ENCODE results near the gene C9.
"Not testable (repeated sequence)": the region's sequence is repeated elsewhere in the genome, so short reads cannot be mapped to it uniquely, and the experiment has no call there.

C9 gene

GRCh38 chr5:39364367-39364766 is at the start of gene C9:
C9 (minus strand) TSS chr5:39364495; CDS start chr5:39364464, 31 bp downstream.
- no peak for DNase-seq

DNA sequence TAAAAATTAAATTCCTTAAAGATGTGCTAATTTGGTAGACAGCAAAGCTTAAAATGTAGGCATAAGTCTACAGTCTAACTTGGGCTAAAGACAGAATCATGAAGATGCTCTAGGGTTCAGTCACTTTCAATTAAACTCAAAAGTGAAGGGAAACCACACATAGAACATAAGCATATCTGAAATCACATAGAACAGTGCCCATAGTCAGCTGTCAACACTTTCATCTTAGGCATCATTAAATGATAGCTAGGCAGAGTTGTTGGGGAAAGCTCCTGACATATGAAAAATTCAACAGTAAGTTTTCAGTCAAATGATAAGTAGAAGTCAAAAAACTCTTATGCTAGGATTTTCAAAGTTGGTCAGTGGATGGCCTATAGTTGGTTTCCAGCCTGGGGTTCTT is 49.5 kb upstream of the C9 start:
- no peak for DNase-seq

DNA sequence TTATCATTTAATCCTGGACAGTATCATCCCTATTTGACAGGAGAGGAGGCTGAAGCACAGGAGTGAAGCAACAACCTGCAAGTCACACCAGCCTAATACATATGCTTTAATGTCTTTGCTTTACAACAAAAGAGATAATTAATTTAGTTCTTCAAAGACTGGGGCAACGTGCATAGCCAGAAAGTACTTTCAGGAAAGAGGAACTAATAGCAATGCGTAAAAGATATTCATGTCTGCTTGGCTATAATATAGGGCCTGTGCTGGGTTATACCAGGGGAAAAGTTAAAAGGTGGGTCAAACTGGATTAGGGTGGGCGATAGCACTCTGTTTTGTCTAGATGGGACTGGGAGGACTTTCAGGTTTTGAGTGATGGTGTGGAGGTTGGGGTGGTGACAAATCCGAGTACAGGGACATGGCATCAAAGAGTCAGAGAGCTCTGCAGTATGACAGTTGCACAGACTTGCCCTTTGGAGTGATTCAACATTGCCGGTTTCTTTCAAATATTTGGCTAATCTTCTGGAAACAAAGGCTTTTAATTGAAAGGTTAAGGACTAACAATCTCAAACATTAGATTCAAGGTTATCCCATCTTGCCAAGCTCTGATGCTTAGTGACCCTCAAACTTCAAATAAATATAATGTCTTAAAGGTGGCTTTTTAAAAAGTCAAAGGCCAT is 48.6 kb upstream of the C9 start:
- peak; percentile 15 for DNase-seq

DNA sequence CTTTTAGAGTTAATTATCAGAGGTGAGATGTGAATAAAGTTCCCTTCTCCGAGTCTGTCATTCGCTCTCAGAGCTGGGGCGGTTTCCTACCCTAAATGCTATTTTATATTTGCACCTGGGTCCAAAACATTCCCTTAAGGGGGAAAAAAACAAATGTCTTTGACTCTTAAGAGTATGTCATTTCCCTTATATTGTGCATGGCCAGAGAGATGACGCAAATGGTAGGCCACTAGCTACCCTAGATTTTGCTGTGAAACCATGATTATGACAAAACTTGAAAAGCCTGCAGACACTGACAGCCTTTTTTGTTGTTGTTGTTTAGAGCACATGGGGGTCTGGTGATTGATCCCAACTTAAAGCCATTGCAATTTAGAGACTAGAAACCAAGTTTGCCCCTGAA is 47.7 kb upstream of the C9 start:
- no peak for DNase-seq

GRCh38 chr5:39411061-39411460 is 46.8 kb upstream of the C9 start:
- DNase-seq, result no peak

GRCh38 chr5:39409033-39409432 is 44.7 kb upstream of the C9 start:
- DNase-seq, result no peak

DNA sequence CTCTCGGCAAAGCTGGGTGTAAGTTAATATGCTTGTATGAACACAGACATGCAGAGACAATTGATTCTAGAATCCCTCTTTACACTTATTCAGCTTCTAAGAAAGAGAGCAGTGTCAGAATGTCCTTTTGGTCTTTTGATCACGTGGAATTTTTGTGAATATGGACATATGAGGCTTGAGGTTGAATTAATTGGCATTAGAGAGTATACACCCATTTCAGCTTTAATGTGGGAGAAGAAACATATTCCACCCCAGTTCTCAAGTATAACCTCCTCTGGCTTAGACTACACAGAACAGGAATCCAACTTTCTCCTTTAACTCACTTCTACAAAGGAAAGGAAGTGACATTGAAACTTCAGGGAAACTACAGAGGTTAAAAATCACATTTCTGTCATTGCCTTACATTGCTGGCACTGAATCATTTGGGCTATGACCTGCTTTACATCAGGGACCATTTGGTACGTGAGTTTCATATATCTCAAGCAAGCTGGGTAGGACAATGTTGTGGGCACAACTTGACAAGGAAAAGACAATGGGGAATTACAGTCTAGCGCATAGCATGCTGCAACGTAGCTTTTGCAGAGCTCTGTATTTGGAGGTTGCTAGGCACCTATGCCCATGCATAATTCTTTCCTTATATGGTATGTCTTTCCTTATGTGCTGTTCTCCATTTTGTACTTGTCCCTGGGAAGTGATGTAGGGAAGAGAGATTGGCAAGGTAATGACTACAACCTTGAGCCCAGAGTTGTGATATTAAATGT is 41.0 kb upstream of the C9 start:
- DNase-seq, result no peak

DNA sequence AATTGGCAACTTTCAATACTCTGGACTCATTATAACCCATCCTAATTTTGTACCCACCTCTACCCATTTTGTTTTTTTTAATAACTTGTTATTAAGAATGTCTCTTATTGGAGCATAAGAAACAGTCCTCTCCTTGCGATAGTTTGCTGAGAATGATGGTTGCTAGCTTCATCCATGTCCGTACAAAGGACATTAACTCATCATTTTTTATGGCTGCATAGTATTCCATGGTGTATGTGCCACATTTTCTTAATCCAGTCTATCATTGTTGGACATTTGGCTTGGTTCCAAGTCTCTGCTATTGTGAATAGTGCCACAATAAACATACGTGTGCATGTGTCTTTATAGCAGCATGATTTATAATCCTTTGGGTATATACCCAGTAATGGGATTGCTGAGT is 39.5 kb upstream of the C9 start:
- DNase-seq, result not testable (repeated sequence)

DNA sequence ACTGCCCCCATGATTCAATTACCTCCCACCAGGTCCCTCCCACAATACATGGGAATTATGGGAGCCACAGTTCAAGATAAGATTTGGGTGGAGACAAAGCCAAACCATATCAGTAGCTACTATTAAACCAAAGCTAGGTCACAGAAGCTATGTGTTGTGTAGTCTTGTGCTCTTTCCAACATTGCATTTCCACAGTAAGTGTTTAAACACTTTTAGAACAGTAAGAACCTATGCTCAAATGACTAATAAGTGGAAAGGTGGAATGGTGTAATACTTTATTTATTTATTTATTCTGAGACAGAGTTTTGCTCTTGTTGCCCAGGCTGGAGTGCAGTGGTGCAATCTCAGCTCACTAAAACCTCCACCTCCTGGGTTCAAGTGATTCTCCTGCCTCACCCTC is 37.8 kb upstream of the C9 start:
- not testable (repeated sequence) for DNase-seq

DNA sequence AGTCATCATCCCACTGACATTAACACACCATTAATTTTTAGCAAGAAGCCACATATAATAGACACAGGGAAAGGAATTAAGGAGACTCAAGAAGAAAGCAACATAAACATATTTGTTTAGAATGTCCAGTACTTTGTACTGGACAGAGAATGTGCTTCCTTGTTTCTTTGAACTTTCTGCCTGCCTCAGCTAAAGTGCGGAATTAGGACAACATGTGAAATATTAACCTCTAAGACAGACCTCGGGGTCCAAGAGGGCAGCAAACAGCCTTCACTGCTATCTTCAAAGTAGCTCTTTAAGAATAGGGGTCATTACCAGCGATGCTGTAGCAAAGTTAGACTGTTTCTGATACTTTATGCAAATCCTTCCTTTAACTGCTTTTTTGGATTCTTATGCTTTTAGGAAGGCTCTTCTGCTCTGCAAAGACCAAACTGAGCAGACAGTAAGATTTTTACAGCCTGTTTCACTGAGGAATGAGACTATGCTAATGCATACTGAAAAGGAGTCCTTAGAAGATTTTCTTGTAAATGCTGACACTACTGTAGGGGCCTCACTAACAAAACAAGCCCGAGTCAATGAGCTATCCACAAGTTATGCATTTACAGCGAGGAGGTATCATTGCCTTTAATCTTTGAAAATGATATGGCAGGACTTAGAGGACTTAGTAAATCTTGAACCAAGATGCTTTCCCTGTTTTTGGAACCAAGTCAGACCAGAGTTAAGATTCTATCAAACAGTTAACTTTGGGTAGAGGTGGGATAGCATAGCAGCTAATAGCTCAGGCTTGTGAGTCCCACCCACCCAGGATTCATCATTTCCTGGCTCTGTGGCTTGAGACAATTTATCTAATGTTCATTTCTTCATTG is 36.7 kb upstream of the C9 start:
- no peak for DNase-seq

DNA sequence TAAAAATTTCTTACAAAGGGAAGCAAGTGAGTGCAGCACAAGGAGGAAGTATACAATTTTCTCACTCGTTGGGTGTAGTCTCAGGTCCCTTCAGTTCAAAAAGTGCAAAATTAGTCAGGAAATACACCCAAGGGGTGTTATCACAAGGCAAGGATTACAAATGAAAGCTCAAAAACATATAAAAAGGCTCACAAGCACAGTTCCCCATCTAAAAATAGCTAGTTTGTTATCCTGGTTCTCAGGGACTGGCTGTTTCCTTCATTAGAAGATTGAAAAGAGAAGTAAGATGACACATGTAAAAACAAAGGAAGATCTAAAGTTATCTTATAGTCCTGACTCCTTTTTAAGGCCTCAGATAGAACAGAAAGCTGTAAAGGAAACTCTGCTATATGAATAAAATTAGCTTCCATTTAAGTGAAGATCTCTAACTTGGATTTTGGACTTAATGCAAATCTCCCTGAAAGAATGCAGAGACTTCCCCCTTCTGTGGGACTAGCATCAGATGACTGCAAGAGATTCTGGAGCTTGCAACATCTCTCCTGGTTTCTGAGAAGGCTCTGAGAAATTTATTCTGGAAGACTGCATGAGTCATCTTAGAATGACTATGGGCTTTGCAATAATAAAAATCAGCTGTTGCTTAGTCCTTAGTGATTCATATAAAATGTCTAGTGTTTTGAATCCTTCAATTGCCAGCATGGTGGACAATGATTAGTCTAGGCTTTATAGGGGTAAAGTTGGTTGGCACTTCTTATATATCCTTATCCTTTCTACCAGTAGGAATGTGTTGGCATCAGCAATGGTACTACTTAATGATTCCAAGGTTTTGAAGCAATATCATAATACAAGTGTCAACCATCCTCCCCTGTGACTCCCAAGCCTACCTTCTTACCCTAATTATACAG is 35.1 kb upstream of the C9 start:
- DNase-seq, result peak; percentile 67

DNA sequence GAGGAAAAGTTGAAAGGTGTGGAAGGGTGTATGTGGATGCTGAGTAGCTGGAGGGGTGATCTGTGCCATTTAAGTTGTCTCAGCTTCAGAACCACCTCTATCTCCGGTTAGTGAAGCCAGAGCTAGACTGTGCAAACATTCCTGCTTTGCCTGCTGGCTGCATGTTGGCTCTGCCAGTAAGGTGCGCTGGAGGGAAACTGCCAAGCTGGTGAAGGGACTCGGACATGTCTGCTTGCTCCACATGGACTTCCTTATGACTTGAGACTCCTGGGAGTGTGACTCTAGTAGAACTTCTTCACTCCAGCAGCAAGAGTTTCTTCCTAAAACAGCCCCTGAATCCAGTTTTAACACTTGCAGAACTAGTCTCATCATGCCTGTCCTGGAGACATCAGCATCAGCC is 32.5 kb upstream of the C9 start:
- DNase-seq, result no peak

GRCh38 chr5:39395521-39395920 is 31.2 kb upstream of the C9 start:
- no peak for DNase-seq

DNA sequence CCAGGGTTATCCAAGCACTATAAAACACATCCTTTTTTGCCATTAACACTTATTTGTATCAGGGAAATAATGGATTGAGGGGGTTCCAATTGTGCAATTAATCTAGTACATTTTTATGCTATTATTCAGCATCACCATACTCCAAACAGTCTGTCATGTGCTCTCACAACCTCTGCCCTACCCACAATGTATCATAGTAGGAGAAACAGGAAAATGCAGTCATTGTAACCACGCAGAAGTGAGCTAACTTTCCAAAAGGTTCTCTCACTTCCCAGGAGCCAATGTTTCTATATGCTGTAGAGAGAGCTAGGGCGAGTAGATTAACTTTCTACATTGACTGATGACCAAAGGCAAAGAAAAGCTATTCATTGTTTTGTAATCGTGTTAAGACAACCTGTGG is 30.7 kb upstream of the C9 start:
- no peak for DNase-seq

- no peak for DNase-seq
Measured at GRCh38 chr5:39390945-39391344, 26.6 kb upstream of the C9 start.

DNA sequence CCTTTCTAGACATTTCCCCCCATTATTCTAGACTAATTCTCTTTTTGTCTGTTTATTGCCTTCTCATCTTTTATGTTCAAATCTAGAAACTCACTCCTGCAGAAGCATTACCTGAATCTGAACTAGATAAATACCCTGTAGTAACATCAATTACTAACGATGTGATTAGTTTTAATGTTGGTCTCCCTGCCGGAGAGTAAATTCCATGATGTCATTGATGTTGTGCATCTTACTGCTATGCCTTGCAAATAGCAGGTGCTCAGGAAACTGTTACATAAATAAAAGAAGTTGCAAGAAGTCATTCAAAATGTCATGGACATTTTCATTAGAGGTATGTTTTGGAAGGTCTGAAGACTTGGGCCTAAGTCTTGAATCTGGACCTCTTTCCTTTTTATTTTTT is 23.0 kb upstream of the C9 start:
- no peak for DNase-seq

DNA sequence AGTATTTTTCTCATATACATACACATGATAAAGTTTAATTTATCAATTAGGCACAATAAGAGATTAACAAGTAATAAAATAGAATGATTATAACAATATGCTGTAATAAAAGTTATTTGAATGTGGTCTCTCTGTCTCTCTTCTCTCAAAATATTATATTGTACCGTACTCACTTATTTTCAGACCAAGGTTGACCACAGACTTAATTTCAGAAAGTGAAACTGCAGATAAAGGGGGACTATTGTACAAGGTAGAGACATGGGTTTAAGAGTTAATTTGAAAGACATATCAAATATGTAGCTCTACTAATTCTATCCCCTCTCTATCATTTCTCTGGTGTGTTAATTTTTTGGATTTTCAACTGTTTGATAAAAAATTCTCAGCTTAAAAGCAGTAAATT is 20.0 kb upstream of the C9 start:
- DNase-seq, result no peak

GRCh38 chr5:39381376-39381775 is 17.1 kb upstream of the C9 start:
- no peak for DNase-seq

GRCh38 chr5:39379693-39380092 is 15.4 kb upstream of the C9 start:
- DNase-seq, result no peak

DNA sequence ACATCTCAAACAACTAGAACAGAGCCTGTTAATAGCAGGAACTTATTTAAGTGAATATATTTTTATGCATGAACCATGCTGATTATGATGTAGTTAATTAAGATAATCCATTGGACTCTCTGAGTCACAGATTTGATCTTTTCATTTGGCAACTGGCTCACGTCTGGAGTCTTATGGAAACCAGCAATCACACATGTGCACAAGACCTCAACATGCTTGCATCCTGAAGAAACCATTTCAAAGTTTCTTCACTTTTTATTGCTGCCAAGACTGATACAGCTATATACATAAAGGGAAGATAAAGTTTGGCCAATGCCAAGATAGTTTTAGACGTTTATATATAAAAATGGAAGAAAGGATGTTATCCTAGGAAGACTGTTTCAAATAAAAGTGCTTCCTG is 13.3 kb upstream of the C9 start:
- DNase-seq, result no peak

GRCh38 chr5:39376293-39376714 is 12.0 kb upstream of the C9 start:
- DNase-seq, result peak; percentile 83

DNA sequence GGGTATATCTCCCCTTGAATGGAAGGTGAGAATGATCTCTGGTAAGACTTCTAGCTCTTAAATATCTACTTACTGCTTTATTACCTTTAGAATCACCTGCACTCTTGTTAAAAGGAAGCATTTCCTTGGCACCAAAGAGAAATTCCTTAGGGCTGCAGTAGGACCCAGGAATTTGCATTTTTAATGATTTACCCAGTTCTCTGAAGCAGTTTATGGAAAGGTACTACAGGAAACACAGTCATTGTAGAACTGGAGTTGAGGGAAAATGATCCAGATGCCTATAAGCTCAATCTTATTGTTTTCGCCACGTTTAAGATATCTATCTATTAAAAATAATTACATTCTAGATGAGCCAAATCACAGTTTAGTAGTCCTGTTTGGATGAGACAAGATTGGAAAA is 9.5 kb upstream of the C9 start:
- no peak for DNase-seq

GRCh38 chr5:39371367-39371635 is 7.0 kb upstream of the C9 start:
- DNase-seq, result peak; percentile 18

Data from hematopoietic multipotent progenitor cell treated with erythropoietin and hydrocortisone succinate and interleukin-3 and kit ligand, for 6 days (in vitro differentiated cells).